Subcutaneous preadipocyte (primary cell): Measurements from ENCODE around the gene TSSK1B. TPM values are rescaled to one million over a fixed set of nuclear protein-coding genes. Genes with fewer than 3 reads are reported as not detected.

Source experiments
- total RNA-seq: library from RNA; depleted of rRNA; stranded (reverse); fragments of >200 nt; gene quantifications from 2 replicates; pipeline ENCODE4 v1.2.3, GENCODE V29; 2012

The TSSK1B gene
- total RNA-seq, result under 0.01 and 0.20 TPM in 2 replicates

GRCh38 chr5:113434889-113435288 lies at the start of gene TSSK1B:
TSSK1B (minus strand) TSS chr5:113434989; CDS start chr5:113434839, 150 bp downstream.

Other genes starting within 250 kb of the TSSK1B start
- gene MCC, start 53.5 kb upstream of the TSSK1B start, total RNA-seq, result 29.1 and 29.8 TPM in 2 replicates
- gene YTHDC2, start 78.7 kb upstream of the TSSK1B start, total RNA-seq, result 21.7 and 24.8 TPM in 2 replicates